ENCODE results near the gene OVOL3. TPM values are rescaled to one million over a fixed set of nuclear protein-coding genes. Genes with fewer than 3 reads are reported as not detected.

OVOL3 gene
- total RNA-seq, 3 donors from 2014 or later (not counting 1 experiment from before 2014, with no cell fraction given) = not detected

- 93% methylated on average over 9 of the region's 9 CpGs for WGBS (ENCODE audit: insufficient coverage)
- peaks cover 19% of the 10 kb centered on the region for H3K4me1 ChIP-seq (ENCODE audit: control insufficient read depth, insufficient read depth, low read length)
- no peaks in the 10 kb centered on the region for H3K27me3 ChIP-seq (ENCODE audit: control insufficient read depth, insufficient read depth, low read length)
- ATAC-seq (no peak), DNase-seq (no peak)
- no peaks in the 10 kb centered on the region for H3K9me3 ChIP-seq (ENCODE audit: control insufficient read depth, insufficient read depth, low read length)
- no peaks in the 10 kb centered on the region for H3K27me3 Mint-ChIP-seq (ENCODE audit: low read depth in 2 of 2)
- no peak for TF ChIP-seq CTCF (IDR thresholded peaks at IDR 0.05)
- no peak overlapping the region for H3K4me3 ChIP-seq (ENCODE audit: low read length)
- H3K4me1 Mint-ChIP-seq = peaks cover 17 to 28% of the 10 kb centered on the region in 2 donors
- H3K27ac ChIP-seq (ENCODE audit: low read length) = no peak overlapping the region
- H3K27ac Mint-ChIP-seq = peak overlapping the region; percentile 14 to 88
- peaks cover 6% of the 10 kb centered on the region for H3K36me3 Mint-ChIP-seq
- no peaks in the 10 kb centered on the region for H3K9me3 Mint-ChIP-seq
- intact Hi-C loops (cut with micrococcal nuclease) = no loop called here
- peak overlapping the region; percentile 31 for H3K4me3 Mint-ChIP-seq
- peaks cover 44% of the 10 kb centered on the region for H3K36me3 ChIP-seq (ENCODE audit: control insufficient read depth, insufficient read depth, low read length)
Measured at GRCh38 chr19:36142496-36142895, 31.6 kb downstream of the OVOL3 start.

DNA sequence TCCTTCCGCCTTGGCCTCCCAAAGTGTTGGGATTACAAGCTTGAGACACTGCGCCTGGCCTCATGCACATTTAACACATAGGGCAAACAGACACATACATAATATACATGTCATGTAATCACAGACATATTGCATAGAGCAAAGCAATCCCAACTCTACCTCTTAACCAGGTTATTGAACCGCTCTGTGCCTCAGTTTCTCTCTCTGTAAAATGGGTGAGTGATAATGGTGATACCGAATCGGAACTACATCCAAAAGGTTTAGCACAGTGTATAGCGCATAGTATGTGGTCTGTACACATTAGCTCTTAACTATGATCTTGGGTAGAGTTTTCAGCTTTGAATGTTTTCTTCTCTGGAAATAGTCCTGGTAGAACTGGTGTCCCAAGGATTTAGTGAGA is 33.7 kb downstream of the OVOL3 start:
- no peak overlapping the region for H3K4me3 ChIP-seq (ENCODE audit: low read length)
- no peak overlapping the region for H3K27ac Mint-ChIP-seq
- DNase-seq (no peak), ATAC-seq (no peak)
- H3K36me3 Mint-ChIP-seq = peaks cover 6% of the 10 kb centered on the region
- H3K4me1 ChIP-seq (ENCODE audit: control insufficient read depth, insufficient read depth, low read length) = peaks cover 13% of the 10 kb centered on the region
- no peaks in the 10 kb centered on the region for H3K27me3 Mint-ChIP-seq (ENCODE audit: low read depth in 2 of 2)
- peaks cover 60% of the 10 kb centered on the region for H3K36me3 ChIP-seq (ENCODE audit: control insufficient read depth, insufficient read depth, low read length)
- TF ChIP-seq CTCF (IDR thresholded peaks at IDR 0.05) = no peak
- H3K9me3 ChIP-seq (ENCODE audit: control insufficient read depth, insufficient read depth, low read length) = no peaks in the 10 kb centered on the region
- intact Hi-C loops (cut with micrococcal nuclease) = no loop called here
- H3K9me3 Mint-ChIP-seq = no peaks in the 10 kb centered on the region
- WGBS (ENCODE audit: insufficient coverage) = 97% methylated on average over 5 of the region's 6 CpGs
- H3K4me3 Mint-ChIP-seq = no peak overlapping the region
- no peaks in the 10 kb centered on the region for H3K27me3 ChIP-seq (ENCODE audit: control insufficient read depth, insufficient read depth, low read length)
- no peak overlapping the region for H3K27ac ChIP-seq (ENCODE audit: low read length)
- H3K4me1 Mint-ChIP-seq = peaks cover 17 to 34% of the 10 kb centered on the region in 2 donors

GRCh38 chr19:36149673-36150406 is 38.9 kb downstream of the OVOL3 start:
- ATAC-seq = no peak
- Histone ChIP-seq H3K27me3 (ENCODE audit: control insufficient read depth, insufficient read depth, low read length) (no peaks in the 10 kb centered on the region), H3K9me3 (ENCODE audit: control insufficient read depth, insufficient read depth, low read length) (no peaks in the 10 kb centered on the region), H3K4me1 (ENCODE audit: control insufficient read depth, insufficient read depth, low read length) (peaks cover 5% of the 10 kb centered on the region), H3K4me3 (ENCODE audit: low read length) (no peak overlapping the region), H3K36me3 (ENCODE audit: control insufficient read depth, insufficient read depth, low read length) (peaks cover 56% of the 10 kb centered on the region), H3K27ac (ENCODE audit: low read length) (no peak overlapping the region)
- Mint-ChIP-seq H3K27ac (peak overlapping the region in 1 of 2 donors; percentile 73), H3K36me3 (peaks cover 6% of the 10 kb centered on the region), H3K9me3 (no peaks in the 10 kb centered on the region), H3K4me3 (no peak overlapping the region), H3K27me3 (ENCODE audit: low read depth in 2 of 2) (no peaks in the 10 kb centered on the region), H3K4me1 (peaks cover 0 to 23% of the 10 kb centered on the region in 2 donors)
- no peak for TF ChIP-seq CTCF (IDR thresholded peaks at IDR 0.05)
- 95% methylated on average over 13 of the region's 13 CpGs for WGBS (ENCODE audit: insufficient coverage)
- intact Hi-C loops (cut with micrococcal nuclease) = no loop called here
- DNase-seq = no peak

DNA sequence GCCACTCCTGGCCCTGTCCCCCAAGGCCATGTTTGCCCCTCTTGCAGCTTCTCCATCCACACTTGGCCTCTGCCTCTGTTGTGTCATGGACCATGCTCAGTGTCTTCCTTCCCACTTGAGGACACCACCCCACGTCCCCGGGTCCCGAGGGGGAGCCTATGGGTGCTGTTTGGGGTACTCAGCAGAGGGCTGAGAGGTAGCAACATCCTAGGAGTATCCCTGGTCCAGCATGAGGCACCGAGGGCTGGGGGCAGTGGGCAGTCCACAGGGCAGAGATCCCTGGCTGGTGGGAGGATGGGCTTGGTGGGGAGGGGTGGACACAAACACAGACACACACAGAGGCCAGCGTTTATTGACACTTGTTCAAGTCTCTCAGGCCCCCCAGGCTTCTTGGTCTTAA is 39.6 kb downstream of the OVOL3 start:
- Mint-ChIP-seq H3K27me3 (ENCODE audit: low read depth in 2 of 2) (no peaks in the 10 kb centered on the region), H3K27ac (peak overlapping the region in 1 of 2 donors; percentile 73), H3K4me1 (peaks cover 0 to 28% of the 10 kb centered on the region in 2 donors), H3K9me3 (no peaks in the 10 kb centered on the region), H3K36me3 (peaks cover 6% of the 10 kb centered on the region), H3K4me3 (no peak overlapping the region)
- Histone ChIP-seq H3K36me3 (ENCODE audit: control insufficient read depth, insufficient read depth, low read length) (peaks cover 51% of the 10 kb centered on the region), H3K9me3 (ENCODE audit: control insufficient read depth, insufficient read depth, low read length) (no peaks in the 10 kb centered on the region), H3K27ac (ENCODE audit: low read length) (no peak overlapping the region), H3K4me3 (ENCODE audit: low read length) (no peak overlapping the region), H3K27me3 (ENCODE audit: control insufficient read depth, insufficient read depth, low read length) (no peaks in the 10 kb centered on the region), H3K4me1 (ENCODE audit: control insufficient read depth, insufficient read depth, low read length) (peaks cover 5% of the 10 kb centered on the region)
- ATAC-seq = no peak
- intact Hi-C loops (cut with micrococcal nuclease) = no loop called here
- no peak for TF ChIP-seq CTCF (IDR thresholded peaks at IDR 0.05)
- WGBS (ENCODE audit: insufficient coverage) = 85% methylated on average over 5 of the region's 5 CpGs
- no peak for DNase-seq
